ENCODE measurements around the gene ETFA.

Gene ETFA

DNA sequence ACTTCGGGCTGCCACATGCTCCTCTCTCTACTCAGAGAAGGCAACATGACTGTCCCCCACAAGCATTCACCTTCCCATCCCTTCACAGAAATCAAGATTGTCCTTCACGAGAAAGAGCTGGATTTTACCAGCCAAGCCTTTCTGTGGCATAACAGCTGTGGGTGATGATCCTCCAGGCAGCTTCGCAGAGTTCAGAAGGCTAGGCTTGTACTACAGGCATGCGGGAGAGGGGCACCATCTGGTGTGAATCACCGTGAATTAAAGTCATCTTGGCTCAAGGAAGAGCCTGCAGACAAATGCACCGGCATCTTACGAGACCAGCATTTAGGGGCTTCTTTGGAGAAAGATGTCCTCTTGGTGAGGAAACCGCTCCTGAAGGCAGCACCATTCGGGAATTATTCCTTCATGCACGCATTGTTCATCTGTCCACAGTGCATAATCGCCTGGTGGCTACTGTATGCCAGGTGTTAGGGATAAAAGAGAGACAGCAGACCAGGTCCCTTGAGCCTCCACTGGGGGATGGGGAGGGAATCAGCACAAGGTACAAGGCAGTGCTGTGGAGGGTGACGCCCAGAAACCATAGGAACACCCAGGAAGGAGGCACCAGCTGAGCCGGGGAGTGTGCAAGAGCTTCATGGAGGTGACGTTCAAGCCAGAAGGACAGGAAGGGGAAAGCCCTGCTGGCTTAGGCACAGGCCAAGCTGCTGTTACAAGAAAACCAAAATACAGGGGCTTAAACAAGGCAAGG, 142.9 kb downstream of the ETFA start:
- DNase-seq: no peak

DNA sequence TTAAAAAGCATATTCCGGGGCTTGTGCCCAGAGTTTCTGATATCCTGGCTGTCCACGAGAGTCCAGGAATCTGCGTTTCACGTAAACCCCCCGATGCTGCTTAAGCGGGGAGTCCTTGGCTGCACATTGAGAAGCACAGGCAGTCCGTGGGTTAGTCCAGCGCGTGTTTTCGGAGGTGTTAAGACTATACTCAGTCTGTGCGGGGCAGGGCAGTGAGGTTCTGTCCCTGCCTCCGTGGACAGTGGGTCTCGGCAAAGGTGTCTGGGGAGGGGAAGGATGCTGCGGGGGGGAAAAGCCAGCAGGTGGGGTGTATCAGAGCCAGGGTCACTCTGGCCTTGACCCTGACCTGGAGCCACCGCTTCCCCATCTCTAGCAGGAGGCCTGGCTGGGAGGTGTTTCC, 145.3 kb downstream of the ETFA start:
- DNase-seq: no peak

Measured in DMS79 treated with DMSO at 0.1 percent for 48 hours (cell line).